OCI-LY7 (cell line): ENCODE data around the gene UNC5B.

Experiments
- EZH2phosphoT487 ChIP-seq: fragments of 200-600 bp; sonication (generic); IDR thresholded peaks from 2 replicates; pipeline ENCODE4 v1.6.1; 2018; ENCODE audit warnings: low read depth, borderline replicate concordance, mild to moderate bottlenecking, mixed run types, antibody characterized with exemption, low read length, moderate library complexity, mixed read lengths
- TF ChIP-seq, protein P1 (sequence below): fragments of 200-600 bp; sonication (generic); conservative IDR thresholded peaks from 2 replicates; pipeline ENCODE4 v1.5.1; 2014; ENCODE audit warnings: mild to moderate bottlenecking, antibody characterized with exemption, low read length, moderate library complexity, mixed read lengths

DNA sequence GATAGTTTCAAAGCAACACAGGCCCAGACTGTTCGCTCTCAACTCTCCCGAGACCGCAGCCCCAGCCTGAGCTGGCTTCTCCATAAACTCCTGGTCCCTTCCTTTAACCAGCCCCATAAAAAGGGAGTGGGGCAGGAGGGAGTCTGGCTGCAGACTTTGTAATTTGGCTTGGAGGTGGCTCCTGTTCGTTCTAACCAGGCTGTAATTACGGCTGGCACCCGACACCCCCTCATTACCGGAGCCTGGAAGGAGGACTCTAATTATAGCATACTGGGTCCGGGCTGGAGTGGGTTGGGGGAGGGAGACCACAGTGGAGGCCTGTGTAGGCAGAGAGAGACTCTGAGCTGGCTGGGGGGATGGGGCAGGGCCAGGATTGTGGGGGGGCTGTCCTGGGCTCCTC is 49.7 kb downstream of the UNC5B start:
- TF ChIP-seq, protein P1, sequence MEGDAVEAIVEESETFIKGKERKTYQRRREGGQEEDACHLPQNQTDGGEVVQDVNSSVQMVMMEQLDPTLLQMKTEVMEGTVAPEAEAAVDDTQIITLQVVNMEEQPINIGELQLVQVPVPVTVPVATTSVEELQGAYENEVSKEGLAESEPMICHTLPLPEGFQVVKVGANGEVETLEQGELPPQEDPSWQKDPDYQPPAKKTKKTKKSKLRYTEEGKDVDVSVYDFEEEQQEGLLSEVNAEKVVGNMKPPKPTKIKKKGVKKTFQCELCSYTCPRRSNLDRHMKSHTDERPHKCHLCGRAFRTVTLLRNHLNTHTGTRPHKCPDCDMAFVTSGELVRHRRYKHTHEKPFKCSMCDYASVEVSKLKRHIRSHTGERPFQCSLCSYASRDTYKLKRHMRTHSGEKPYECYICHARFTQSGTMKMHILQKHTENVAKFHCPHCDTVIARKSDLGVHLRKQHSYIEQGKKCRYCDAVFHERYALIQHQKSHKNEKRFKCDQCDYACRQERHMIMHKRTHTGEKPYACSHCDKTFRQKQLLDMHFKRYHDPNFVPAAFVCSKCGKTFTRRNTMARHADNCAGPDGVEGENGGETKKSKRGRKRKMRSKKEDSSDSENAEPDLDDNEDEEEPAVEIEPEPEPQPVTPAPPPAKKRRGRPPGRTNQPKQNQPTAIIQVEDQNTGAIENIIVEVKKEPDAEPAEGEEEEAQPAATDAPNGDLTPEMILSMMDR, result no peak
- TF ChIP-seq EZH2phosphoT487, result no peak
